Activated CD4-positive, alpha-beta T cell treated with anti-CD3 and anti-CD28 coated beads, Interleukin-2, Interleukin-6, amounts not matched to agents 100 ng/mL and 50 ng/mL, durations not matched to agents 16 hours and 8 hours (primary cell): ENCODE results near the gene EFHB.
"Not testable (repeated sequence)": the region's sequence is repeated elsewhere in the genome, so short reads cannot be mapped to it uniquely, and the experiment has no call there.

Experiments used
- DNase-seq: peaks from one replicate; pipeline ENCODE4 v3.0.0-alpha.2; 2020

Gene EFHB

GRCh38 chr3:19920401-19921080 is 13.5 kb downstream of the EFHB start:
- no peak for DNase-seq

DNA sequence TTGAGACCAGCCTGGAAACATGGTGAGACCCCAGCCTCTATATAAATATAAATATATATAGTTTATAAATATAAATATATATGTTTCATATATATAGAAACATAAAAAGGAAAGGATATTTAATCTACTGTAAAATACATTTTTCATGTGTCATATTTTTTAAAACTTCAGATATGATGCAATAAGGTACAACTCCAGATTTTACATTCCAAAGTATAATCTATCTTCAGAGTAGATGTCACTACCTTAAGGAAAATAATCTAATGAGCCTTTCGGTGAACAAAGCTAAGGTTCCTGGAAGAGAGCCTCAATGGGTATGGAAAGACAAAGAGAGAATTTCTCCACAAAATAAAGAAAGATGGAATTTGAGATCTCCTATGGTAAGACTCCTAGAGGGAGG is 16.9 kb downstream of the EFHB start:
- no peak for DNase-seq

GRCh38 chr3:19911452-19911851 is 22.6 kb downstream of the EFHB start:
- DNase-seq, result no peak

GRCh38 chr3:19907523-19907922 is 26.5 kb downstream of the EFHB start:
- no peak for DNase-seq

DNA sequence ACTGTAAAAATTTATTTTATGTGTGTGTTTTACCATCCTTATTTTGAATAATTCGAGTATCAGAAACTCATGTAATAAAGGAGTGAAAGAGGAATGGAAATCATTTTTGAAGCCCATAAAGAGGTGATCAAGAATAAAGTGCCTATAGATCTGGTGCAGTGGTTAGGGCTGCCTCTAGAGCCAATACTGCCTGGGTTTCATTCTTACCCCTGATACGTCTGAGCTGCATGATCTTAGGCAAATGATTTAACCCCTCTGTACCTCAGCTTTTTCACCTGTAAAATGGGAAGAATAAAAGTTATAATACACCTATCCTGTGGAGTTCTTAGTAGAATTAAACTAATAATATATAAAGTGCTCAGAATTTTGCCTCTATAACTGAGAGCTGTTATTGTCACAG is 30.4 kb downstream of the EFHB start:
- DNase-seq, result no peak

DNA sequence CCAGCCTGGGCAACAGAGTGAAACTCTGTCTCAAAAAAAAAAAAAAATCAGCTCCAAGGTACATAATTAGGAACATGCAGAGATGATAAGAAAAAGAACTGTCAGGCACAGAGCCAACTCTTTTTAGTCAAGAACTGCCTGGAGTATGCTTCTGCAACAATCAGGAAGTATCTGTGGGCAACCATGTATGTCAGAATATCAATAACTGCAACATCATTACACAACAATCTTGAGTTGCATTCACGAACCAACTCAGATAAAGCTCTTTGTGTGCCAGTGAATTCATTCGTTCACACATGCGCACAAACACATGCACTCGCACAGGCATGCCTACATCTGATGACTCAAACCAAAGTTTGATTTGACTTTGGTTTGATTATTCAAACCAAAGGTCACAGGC is 32.1 kb downstream of the EFHB start:
- DNase-seq, result no peak

GRCh38 chr3:19901337-19901736 is 32.7 kb downstream of the EFHB start:
- no peak for DNase-seq

GRCh38 chr3:19899833-19900232 is 34.2 kb downstream of the EFHB start:
- DNase-seq, result not testable (repeated sequence)

DNA sequence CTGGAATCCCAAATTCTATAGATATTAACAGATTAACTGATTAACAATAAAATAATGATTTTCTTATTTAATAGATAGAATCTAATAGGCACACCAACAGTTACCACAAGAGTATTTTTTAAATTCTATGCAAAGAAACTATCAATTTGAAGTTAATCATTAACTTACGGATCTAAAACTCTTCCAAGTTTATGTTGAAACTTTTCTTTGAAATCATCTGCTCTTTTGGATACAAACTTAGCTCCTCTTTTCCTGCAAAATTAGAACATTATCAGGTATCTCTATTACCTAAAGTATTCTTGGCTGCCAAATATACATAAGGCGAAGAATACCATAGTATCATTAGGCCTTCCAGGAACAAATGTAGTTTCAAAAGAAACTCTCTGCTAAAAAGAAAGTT is 34.8 kb downstream of the EFHB start:
- DNase-seq, result no peak

GRCh38 chr3:19898721-19899120 is 35.3 kb downstream of the EFHB start:
- no peak for DNase-seq

DNA sequence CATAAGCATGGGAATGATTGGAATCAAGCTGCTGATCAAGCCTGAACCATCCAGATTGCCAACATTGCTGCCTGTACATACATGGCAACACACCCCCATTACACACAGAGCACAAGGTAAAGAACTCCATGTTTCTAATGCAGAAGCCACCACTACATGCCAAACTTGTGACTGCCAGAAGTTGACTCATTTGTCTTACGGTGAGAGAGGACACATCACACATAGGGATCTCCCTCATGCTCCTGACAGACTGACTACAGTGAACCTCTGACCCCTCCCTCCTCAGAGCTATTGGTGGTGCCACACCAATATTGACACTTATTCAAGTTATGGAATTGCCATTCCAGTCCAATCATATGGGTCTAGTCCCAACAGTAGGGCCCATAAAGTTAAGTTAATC is 42.3 kb downstream of the EFHB start:
- DNase-seq, result no peak

DNA sequence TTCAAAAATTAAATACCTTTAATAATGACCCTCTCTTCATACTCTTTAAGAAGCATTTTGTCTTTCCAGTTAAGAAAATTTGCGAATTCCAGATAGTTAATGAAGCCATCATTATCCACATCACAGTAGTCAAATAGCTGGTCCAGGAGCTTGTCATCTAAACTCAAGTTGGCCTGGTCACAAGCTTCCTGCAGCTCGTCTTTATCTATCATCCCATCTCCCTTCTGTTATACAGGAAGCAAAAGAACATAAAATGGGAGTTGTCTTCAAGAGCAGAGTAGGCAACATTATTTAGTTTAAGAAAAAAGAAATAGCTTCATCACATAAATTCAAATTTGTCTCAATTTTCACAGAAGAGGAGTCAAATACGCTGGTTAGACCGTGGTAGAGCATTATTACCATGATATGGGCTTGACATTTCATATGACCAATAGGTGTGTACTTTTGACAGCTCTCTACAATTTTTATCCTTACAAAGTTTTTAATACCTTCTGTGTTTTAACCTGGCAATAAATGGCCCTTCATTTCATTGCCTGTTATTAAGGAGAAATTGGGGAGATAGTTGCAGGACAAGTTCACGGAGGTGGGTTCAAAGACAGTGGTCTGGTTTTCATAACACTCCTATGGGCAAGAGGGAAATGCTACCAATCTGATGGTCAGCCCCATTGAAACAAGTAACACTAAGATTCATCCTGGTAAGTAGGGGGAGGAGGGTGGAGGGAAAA is 45.4 kb downstream of the EFHB start:
- DNase-seq, result no peak

DNA sequence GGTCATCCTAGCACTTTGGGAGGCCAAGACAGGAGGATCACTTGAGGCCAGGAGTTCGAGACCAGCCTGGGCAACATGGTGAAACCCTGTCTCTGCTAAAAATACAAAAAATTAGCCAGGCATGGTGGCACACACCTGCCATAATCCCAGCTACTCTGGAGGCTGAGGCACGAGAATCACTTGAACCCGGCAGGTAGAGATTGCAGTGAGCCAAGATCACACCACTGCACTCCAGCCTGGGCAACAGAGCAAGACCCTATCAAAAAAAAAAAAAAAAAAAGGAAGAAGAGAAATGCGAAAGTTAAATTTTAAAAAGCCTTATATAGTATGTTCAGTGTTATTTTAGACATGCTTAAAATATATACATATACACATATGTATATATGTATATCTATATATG is 46.9 kb downstream of the EFHB start:
- not testable (repeated sequence) for DNase-seq

GRCh38 chr3:19886404-19886803 is 47.6 kb downstream of the EFHB start:
- DNase-seq, result no peak

GRCh38 chr3:19885468-19885867 is 48.5 kb downstream of the EFHB start:
- DNase-seq, result peak; percentile 56

DNA sequence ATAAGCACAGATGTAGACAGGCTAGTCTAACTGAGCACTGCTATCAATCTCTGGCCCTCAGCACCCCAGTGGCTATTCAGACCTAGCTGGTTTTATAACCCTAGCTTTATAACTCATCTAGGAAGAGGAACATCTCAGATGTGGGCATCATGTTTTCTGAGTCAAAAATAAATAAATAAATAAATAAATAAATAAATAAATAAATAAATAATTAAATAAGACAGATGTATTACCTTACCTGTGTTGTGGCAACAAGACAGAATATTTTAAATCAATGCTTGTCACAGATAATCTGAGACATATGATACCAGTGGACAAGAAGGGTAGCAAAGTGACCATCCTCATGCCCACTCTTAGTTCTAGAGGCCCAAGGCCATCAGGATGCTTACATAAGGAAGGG is 52.2 kb downstream of the EFHB start:
- no peak for DNase-seq

DNA sequence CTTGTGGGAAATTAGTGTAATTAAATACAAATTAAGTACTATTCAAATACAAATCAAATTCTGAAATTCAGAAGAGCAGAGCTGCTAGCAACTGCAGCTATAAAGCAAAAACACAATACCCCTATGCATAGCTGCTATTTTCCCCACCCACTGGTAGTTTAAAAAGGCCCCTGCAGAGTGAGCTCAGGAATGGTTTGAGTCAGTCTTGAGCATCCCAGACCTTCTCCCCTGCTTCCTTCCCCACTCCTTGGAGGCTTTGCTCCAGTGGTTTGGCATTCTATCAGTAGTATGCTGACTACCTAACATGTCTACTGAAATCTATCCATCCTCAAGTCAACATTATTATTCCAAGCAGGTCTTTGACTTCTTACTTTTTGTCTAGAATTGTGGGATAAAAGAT is 53.0 kb downstream of the EFHB start:
- no peak for DNase-seq

DNA sequence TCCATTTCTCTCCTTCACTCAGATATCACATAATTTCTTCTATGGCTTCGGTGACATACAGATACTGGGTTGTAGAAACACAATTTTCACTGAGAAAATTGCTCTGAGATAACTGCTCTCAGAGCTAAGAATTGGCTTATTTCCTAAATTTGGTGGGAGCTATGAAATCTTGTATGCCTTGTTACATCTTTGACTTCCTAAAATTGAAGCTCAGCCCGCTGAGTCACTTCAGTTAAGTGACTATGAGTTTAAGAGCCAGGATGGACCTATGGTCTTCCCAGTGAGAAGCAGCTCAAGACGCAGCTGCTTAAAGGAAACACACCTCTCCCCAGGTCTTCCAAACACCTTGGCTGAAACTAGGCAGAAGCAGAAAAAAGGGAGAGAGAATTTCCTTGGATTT is 56.4 kb downstream of the EFHB start:
- no peak for DNase-seq

GRCh38 chr3:19866751-19867347 is 67.2 kb downstream of the EFHB start:
- DNase-seq, result peak; percentile 65

- not testable (repeated sequence) for DNase-seq
These were observed 78.7 kb downstream of the EFHB start for GRCh38 chr3:19855318-19855717.

GRCh38 chr3:19846609-19847008 is 87.4 kb downstream of the EFHB start:
- DNase-seq, result not testable (repeated sequence)
